Hematopoietic multipotent progenitor cell treated with erythropoietin and hydrocortisone succinate and interleukin-3 and kit ligand, for 17 days (in vitro differentiated cells): Measurements from ENCODE around the gene EBLN2.

Source experiments
- DNase-seq: peaks from one replicate; pipeline ENCODE4 v3.0.0-alpha.2; 2015; ENCODE audit warnings: low spot score

EBLN2 gene

GRCh38 chr3:73061416-73061815 is at the start of gene EBLN2:
TSS of gene EBLN2 (plus strand) at chr3:73061659. CDS start at chr3:73062082, 423 bp downstream.
- DNase-seq: no peak

- no peak for DNase-seq
These were observed 43.2 kb upstream of the EBLN2 start for GRCh38 chr3:73018298-73018697.

- DNase-seq: no peak
These were observed 42.5 kb upstream of the EBLN2 start for GRCh38 chr3:73018790-73019441.

GRCh38 chr3:73021301-73021835 is 40.1 kb upstream of the EBLN2 start:
- no peak for DNase-seq

- DNase-seq: no peak
These were observed 36.6 kb upstream of the EBLN2 start for GRCh38 chr3:73024836-73025235.

- DNase-seq: no peak
These were observed 35.2 kb upstream of the EBLN2 start for GRCh38 chr3:73026111-73026759.

- DNase-seq: no peak
These were observed 34.7 kb upstream of the EBLN2 start for GRCh38 chr3:73026760-73027113.

- no peak for DNase-seq
These were observed 32.7 kb upstream of the EBLN2 start for GRCh38 chr3:73028803-73029202.

- DNase-seq: no peak
These were observed 32.1 kb upstream of the EBLN2 start for GRCh38 chr3:73029321-73029796.

- no peak for DNase-seq
These were observed 31.3 kb upstream of the EBLN2 start for GRCh38 chr3:73030073-73030597.

GRCh38 chr3:73031573-73032103 is 29.8 kb upstream of the EBLN2 start:
- no peak for DNase-seq

- DNase-seq: no peak
These were observed 24.5 kb upstream of the EBLN2 start for GRCh38 chr3:73036694-73037591.

- no peak for DNase-seq
These were observed 19.9 kb upstream of the EBLN2 start for GRCh38 chr3:73041537-73041936.

- no peak for DNase-seq
These were observed 18.0 kb upstream of the EBLN2 start for GRCh38 chr3:73043414-73043813.

GRCh38 chr3:73045391-73045790 is 16.1 kb upstream of the EBLN2 start:
- no peak for DNase-seq

GRCh38 chr3:73046195-73046594 is 15.3 kb upstream of the EBLN2 start:
- DNase-seq: no peak

- DNase-seq: no peak
These were observed 12.1 kb upstream of the EBLN2 start for GRCh38 chr3:73049319-73049718.

- no peak for DNase-seq
These were observed 8.6 kb upstream of the EBLN2 start for GRCh38 chr3:73052857-73053256.

- DNase-seq: no peak
These were observed 5.9 kb upstream of the EBLN2 start for GRCh38 chr3:73055583-73055982.

GRCh38 chr3:73056014-73056844 is 5.2 kb upstream of the EBLN2 start:
- peak; percentile 60 for DNase-seq

- DNase-seq: no peak
These were observed 4.7 kb upstream of the EBLN2 start for GRCh38 chr3:73056845-73057150.
